Dedifferentiated amniotic fluid mesenchymal stem cell (primary cell): Measurements from ENCODE around the gene SIX6.
"Not testable (repeated sequence)": the region's sequence is repeated elsewhere in the genome, so short reads cannot be mapped to it uniquely, and the experiment has no call there.

Source experiments
- DNase-seq: peaks from one replicate; pipeline ENCODE4 v3.0.0-alpha.2; 2016; ENCODE audit errors: extremely low spot score

The SIX6 gene

GRCh38 chr14:60508707-60509437 is at the start of gene SIX6:
Gene SIX6, plus strand, starts transcription at chr14:60509146. Its CDS starts 253 bp downstream, at chr14:60509399.
- no peak for DNase-seq

GRCh38 chr14:60480248-60480647 is 28.7 kb upstream of the SIX6 start:
- not testable (repeated sequence) for DNase-seq

DNA sequence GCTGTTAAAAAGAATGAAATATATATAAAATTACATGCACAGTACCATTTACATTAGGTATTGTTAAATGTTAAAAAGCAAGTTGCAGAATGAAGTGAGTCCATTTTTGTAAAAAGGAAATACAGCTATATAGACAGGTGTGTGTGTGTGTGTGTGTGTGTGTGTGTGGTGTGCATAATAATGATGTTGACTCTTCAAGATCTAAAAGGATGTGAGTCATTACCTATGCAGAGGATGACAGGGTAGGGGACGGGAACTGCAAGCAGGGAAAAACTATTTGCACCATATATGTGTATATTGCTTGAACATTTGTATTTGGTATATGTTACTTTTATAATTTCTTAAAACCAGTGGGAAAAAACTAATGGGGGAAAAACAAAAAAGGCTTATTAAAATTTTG is 26.2 kb upstream of the SIX6 start:
- no peak for DNase-seq

DNA sequence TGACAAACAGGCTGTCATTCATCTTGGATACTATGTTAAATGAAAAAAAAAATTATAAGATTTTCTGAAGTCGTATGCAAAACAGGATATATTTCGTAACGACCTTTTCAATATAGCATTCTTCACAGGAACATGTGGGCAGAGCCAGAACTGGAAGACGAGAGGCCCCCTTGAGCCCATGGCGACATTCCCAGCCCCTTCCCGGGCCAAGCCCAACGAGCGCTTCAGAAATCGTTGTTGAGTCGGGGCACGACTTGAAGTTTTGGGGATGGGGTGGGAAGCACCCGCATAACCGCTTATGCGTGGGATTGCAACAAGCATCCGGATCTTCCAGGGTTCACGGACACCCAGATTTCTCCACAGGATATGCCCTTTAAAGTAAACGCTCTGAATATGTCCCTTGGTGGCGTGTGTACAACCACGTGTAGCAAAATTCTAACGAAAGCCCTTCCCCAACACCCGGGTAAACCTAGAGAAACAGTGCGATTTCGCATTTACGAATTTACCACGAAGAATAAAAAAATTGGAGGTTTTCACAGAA is 23.8 kb upstream of the SIX6 start:
- DNase-seq = no peak

DNA sequence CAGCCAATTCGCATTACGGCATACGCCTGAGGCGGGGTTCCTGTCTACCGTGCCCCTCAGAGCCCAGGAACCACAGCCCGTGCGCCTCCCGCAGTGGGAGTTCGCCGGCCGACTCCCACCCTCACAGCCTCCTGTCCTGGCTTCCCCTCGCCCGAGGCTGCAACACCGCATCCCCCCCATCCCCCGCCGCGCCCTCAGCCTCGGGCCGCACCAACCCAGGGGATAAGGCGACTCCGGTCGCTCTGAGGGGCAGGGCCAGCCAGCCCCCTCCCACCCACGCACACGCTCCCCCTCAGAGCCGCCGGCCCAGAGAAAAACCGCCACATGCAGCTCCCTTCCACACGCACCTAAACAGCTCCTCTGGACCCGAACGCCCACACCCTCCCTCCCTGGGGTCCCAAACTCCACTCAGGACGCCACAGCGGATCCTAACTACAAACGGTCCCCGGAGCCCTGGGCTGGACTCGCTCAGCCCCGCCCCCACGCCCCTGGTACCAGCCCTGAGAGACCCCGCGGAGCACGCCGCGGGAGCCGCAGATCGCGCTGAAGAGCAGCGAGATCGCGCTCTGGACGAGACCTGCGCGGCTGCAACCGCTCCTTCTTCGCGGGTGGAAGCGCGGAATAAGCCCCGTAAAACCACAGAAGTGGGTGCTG is 23.2 kb upstream of the SIX6 start, which contains the start of gene C14orf39:
TSS of gene C14orf39 (minus strand) at position 466 of the 654 bp plus-strand sequence. CDS start 985 bp downstream, outside the sequence.
- no peak for DNase-seq

GRCh38 chr14:60487211-60487610 is 21.7 kb upstream of the SIX6 start:
- DNase-seq = no peak

DNA sequence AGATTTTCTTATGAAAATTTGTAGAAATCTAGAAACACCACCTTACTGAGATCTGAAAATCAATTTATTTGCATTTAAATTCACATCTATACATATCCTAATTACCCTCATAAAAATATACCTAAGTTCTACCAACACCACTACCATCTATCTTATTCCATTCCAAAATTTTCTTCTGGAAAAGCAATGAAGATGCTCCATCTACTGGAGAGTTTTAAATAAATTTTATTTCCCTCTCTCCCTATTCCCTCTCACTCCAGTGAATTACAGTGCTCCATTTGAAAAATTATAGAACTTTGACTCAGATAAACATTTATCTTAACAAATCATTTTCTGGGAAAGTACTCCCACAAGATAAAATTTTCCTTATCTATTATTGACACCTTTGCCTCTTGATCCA is 20.8 kb upstream of the SIX6 start:
- no peak for DNase-seq

DNA sequence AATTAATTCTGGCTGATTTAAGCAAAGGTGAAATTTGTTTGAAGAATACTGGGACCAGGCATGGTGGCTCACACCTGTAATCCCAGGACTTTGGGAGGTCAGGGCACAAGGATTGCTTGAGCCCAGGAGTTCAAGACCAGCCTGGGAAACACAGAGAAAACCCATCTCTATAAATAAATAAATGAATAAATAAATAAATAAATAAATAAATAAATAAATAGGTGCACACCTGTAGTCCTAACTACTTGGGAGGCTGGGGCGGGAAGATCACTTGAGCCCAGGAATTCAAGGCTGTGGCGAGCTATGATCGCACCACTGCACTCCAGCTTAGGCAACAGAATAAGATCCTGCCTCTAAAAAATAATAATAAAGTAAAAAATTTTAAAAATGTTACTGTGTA is 18.7 kb upstream of the SIX6 start:
- DNase-seq = no peak

DNA sequence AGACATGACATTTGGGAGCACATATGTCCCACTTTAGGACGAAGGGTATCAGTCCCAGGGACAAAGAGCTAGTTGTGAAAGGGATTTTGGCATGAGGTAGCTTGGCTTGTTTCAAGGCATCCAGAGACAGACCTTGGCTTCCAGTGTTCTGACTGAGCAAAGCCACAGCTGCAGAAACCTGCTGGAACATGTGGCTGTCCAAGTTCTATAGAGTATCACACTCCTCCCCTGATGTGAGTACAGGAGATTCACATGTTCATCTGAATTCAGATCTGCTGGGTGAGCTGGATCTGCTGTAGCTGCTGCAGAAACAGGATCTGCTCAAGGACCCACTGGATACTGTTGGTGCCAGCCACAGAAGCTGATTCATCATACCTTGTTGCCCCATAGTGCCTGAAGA is 13.0 kb upstream of the SIX6 start:
- DNase-seq = no peak

- no peak for DNase-seq
Observed at GRCh38 chr14:60502541-60502940, 6.4 kb upstream of the SIX6 start.

GRCh38 chr14:60505448-60505847 is 3.5 kb upstream of the SIX6 start:
- no peak for DNase-seq

GRCh38 chr14:60506010-60506409 is 2.9 kb upstream of the SIX6 start:
- DNase-seq = no peak

DNA sequence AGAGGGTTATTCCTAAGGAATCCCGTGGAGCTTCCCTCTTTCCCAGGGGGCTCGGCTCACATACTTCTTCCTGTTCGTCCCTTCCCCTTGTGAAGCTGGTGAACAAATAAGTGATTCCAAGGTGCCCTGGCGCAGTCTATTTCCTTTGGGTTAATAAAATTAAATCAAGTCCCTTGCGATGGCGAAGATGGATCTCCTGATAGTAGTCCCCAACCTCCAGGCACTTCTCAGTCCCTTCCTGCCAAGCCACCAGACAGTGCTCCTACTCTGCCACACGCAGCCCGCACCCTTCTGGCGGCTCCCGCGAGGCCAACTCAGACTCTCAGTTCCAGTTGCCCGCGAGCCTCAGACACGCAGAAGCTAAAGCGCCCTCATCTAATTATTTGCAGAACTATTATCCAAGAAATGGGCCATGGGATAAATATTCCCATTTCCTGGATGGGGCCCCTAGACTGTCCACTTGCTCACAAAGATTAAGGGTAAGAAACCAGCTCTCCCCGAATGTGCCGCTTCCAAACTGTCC is 2.4 kb upstream of the SIX6 start:
- no peak for DNase-seq

DNA sequence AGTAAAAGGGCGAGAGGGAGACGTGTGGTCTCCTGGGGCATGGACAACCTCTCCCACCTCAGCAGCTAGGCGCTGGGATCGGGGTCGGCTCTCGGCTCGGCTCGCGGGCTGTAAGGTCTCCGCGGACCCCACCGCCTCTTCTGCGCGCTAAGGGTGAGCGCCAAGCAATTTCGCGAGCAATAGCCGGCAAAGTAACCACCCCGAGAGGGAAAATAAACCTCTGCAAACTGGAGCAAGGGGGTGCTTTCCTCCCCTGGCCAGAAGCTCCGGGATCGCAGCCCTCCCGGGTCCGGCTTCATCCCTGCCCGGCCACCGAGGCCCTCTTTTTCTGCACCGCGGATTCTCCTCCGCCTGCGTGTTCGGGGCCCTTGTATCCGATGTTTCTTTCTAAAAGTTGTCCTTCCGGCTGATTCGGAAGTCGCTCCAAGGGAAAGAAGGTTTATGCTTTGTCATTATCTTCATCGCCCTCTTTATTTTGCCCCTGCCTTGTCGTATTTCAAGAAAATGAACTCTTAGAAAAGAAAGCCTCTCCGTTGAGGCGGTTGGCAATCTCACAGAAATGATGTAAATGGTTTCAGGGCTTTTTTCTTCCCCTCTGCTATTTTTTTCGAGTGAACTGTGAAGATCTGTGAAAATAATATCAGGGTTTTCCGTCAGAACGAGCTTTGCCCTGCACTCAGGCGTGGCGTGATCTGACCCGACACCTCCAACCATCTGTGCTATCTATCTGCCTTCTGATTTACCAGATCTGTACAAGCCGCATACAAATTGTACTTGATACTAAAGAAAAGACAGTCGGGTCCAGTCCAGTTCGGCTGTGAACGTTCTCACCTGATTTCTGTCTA is 1.7 kb upstream of the SIX6 start:
- no peak for DNase-seq

DNA sequence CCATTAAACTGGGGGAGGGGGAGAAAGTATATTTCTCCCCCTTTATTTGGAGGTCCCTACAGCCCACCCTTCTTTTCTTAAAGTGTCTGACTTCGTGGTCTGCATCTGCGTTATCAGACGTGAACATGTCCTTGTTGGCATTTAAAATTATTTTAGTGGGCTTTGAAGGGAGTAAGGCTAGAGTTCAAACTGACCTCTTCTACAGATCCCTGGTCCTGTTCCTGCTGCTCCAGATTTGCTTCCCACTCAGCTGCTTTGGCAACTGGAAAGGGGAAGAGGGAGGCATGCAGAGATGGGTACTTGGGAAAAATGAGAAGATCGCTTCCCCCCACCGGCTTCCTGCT is 611 bp upstream of the SIX6 start:
- no peak for DNase-seq

- no peak for DNase-seq
Observed at GRCh38 chr14:60509438-60510253, 700 bp downstream of the SIX6 start.

DNA sequence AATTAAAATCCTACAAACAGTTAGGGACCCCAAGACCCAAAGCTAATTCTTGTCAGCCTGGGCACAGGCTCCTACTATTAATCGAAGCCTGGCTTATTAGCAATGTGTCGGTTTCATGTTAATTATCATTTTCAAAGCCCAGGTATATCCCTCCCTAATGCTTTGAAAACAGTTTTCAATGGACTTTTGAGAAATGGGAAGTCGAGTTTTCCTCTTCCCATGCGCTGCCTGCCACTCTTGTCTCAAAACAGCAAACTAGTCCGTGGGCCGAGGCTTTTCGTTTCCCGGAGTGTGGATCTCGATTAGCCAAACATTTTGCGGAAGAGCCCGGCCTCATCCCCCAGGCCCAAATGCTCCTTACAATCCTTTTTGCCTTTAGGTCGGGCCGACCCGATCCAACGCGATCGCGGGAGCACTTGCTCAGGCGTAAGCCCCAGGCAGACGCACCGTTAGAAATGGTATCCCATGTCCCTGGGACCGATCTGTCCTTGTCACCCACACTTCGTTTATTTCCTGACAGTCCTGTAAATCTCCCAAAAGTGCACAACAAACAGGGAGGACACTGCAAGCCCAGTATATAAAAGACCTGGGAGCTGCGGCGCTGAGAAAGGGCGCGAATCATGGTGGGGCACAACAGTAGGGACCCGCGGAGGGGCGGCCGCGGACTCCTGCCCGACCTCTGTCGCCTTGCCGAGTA is 1.5 kb downstream of the SIX6 start:
- DNase-seq = no peak

GRCh38 chr14:60510951-60511599 is 2.1 kb downstream of the SIX6 start:
- no peak for DNase-seq

DNA sequence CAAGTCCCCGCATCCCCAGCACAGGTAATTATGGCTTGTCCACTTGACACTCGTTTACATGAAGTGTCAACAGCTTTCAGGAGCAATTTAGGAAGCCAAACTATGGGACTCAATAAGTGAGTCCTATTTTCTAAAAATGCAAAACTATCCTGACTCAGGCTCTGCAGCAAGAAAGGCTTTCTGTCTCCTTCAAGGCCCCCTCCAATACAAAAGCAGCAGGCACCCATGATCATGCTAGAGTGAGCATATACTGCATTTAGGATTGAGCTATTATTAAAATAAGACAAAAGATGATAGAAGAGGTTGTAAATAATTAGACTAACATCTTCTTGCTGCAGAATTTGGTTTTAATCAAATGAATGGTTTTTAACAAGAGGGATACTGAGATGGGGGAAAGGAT is 3.2 kb downstream of the SIX6 start:
- no peak for DNase-seq

DNA sequence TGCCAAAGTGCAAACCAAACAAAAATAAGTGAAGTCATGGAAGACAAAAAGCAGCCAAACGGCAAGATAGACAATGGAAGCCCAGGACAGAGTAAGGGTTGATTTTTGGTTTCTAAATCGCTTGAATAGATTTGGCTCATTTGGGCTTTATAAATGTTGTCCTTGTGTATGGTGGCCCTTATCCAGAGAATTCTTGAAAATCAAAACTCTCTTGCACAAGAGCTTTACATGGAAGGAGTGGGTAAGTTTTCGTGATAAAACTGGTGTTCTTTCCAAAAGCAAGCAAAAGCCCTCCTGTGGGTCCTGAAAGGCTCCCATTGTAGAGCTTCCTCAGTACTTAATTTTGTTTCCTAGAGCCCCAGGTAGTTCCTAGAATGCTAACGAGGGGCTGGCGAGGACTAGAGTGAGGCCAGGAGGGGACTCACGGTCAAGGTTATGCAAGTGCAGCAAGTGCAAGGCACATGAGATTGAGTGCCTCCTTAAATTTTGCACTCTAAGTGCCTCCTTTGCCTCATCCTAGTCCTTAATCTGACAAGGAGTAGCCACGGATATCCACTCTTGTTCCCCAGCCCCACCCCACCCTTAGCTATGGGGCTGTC is 4.1 kb downstream of the SIX6 start:
- DNase-seq = no peak
